GM19099 (cell line): ENCODE results near the gene C5orf58.

Experiments
- POLR2A ChIP-seq: IDR thresholded peaks from 3 replicates; pipeline ENCODE4 v1.6.1; 2011; ENCODE audit warnings: low read depth; ENCODE audit not compliant: insufficient read length; ENCODE audit errors: extremely low read depth

C5orf58 gene

GRCh38 chr5:170238456-170239196 is 5.8 kb downstream of the C5orf58 start:
- TF ChIP-seq POLR2A = no peak

- TF ChIP-seq POLR2A = no peak
These were observed 13.5 kb downstream of the C5orf58 start for GRCh38 chr5:170246126-170246870.

GRCh38 chr5:170247363-170247762 is 14.6 kb downstream of the C5orf58 start:
- no peak for TF ChIP-seq POLR2A

- no peak for TF ChIP-seq POLR2A
These were observed 15.6 kb downstream of the C5orf58 start for GRCh38 chr5:170248172-170248930.

GRCh38 chr5:170249355-170249754 is 16.6 kb downstream of the C5orf58 start:
- no peak for TF ChIP-seq POLR2A

GRCh38 chr5:170250810-170251317 is 18.1 kb downstream of the C5orf58 start:
- no peak for TF ChIP-seq POLR2A

- no peak for TF ChIP-seq POLR2A
These were observed 18.7 kb downstream of the C5orf58 start for GRCh38 chr5:170251462-170251861.

GRCh38 chr5:170252109-170252508 is 19.3 kb downstream of the C5orf58 start:
- no peak for TF ChIP-seq POLR2A

- no peak for TF ChIP-seq POLR2A
These were observed 20.1 kb downstream of the C5orf58 start for GRCh38 chr5:170252720-170253350.

- no peak for TF ChIP-seq POLR2A
These were observed 21.3 kb downstream of the C5orf58 start for GRCh38 chr5:170254056-170254455.

GRCh38 chr5:170256571-170256970 is 23.8 kb downstream of the C5orf58 start:
- TF ChIP-seq POLR2A = no peak

GRCh38 chr5:170257370-170257769 is 24.6 kb downstream of the C5orf58 start:
- TF ChIP-seq POLR2A = no peak

- no peak for TF ChIP-seq POLR2A
These were observed 28.8 kb downstream of the C5orf58 start for GRCh38 chr5:170261528-170262043.

- no peak for TF ChIP-seq POLR2A
These were observed 29.6 kb downstream of the C5orf58 start for GRCh38 chr5:170262061-170263045.

- TF ChIP-seq POLR2A = no peak
These were observed 31.1 kb downstream of the C5orf58 start for GRCh38 chr5:170263906-170264305.
